Memory B cell (primary cell): Measurements from ENCODE around the gene MAST4.
A peak's percentile ranks its signal among the peaks of the same experiment; 100 is the strongest.

ENCODE experiments used
- ATAC-seq: fragments of 150-1000 bp; cut with Tn5 transposase; 2 replicates; pipeline ENCODE4 v1.10.0; 2021; ENCODE audit warnings: low read depth, mild to moderate bottlenecking, moderate library complexity
- DNase-seq, 2 donors: peaks; one replicate each; pipeline ENCODE4 v3.0.0; 2022; ENCODE audit warnings: low spot score in 2 of 2
- H3K27ac Mint-ChIP-seq: one replicate; pipeline ENCODE4 v1.8.0; 2022; ENCODE audit warnings: mild to moderate bottlenecking, moderate library complexity, mixed read lengths
- H3K27me3 Mint-ChIP-seq: one replicate; pipeline ENCODE4 v1.8.0; 2022; ENCODE audit warnings: mixed read lengths
- H3K36me3 Mint-ChIP-seq: one replicate; pipeline ENCODE4 v1.8.0; 2022; ENCODE audit warnings: mild to moderate bottlenecking, mixed read lengths
- H3K4me1 Mint-ChIP-seq: one replicate; pipeline ENCODE4 v1.8.0; 2022; ENCODE audit warnings: mixed read lengths
- H3K4me3 Mint-ChIP-seq: one replicate; pipeline ENCODE4 v1.8.0; 2022; ENCODE audit warnings: mild to moderate bottlenecking, moderate library complexity, mixed read lengths
- H3K9me3 Mint-ChIP-seq: one replicate; pipeline ENCODE4 v1.8.0; 2022; ENCODE audit warnings: mixed read lengths

MAST4 gene

GRCh38 chr5:67050635-67051034 lies 454.4 kb downstream of the MAST4 start:
- Mint-ChIP-seq H3K9me3 (no peaks in the 10 kb centered on the region), H3K27ac (no peak overlapping the region), H3K4me1 (peaks cover 9% of the 10 kb centered on the region), H3K4me3 (no peak overlapping the region), H3K36me3 (peaks cover 6% of the 10 kb centered on the region), H3K27me3 (no peaks in the 10 kb centered on the region)
- DNase-seq (no peak), ATAC-seq (no peak)

GRCh38 chr5:67051164-67051563 lies 455.0 kb downstream of the MAST4 start:
- no peak overlapping the region for H3K27ac Mint-ChIP-seq
- H3K27me3 Mint-ChIP-seq, result no peaks in the 10 kb centered on the region
- DNase-seq (no peak), ATAC-seq (peak; percentile 50)
- H3K4me1 Mint-ChIP-seq, result peaks cover 9% of the 10 kb centered on the region
- no peak overlapping the region for H3K4me3 Mint-ChIP-seq
- no peaks in the 10 kb centered on the region for H3K9me3 Mint-ChIP-seq
- H3K36me3 Mint-ChIP-seq, result peaks cover 7% of the 10 kb centered on the region

GRCh38 chr5:67052034-67052433 lies 455.8 kb downstream of the MAST4 start:
- no peak overlapping the region for H3K27ac Mint-ChIP-seq
- H3K27me3 Mint-ChIP-seq, result no peaks in the 10 kb centered on the region
- DNase-seq, result no peak
- H3K36me3 Mint-ChIP-seq, result peaks cover 7% of the 10 kb centered on the region
- H3K9me3 Mint-ChIP-seq, result no peaks in the 10 kb centered on the region
- H3K4me1 Mint-ChIP-seq, result peaks cover 9% of the 10 kb centered on the region
- no peak for ATAC-seq
- H3K4me3 Mint-ChIP-seq, result no peak overlapping the region

- no peak overlapping the region for H3K27ac Mint-ChIP-seq
- DNase-seq (no peak), ATAC-seq (no peak)
- no peaks in the 10 kb centered on the region for H3K27me3 Mint-ChIP-seq
- peaks cover 5% of the 10 kb centered on the region for H3K36me3 Mint-ChIP-seq
- peaks cover 9% of the 10 kb centered on the region for H3K4me1 Mint-ChIP-seq
- no peaks in the 10 kb centered on the region for H3K9me3 Mint-ChIP-seq
- H3K4me3 Mint-ChIP-seq, result no peak overlapping the region
These were observed 457.0 kb downstream of the MAST4 start for GRCh38 chr5:67053229-67053628.

GRCh38 chr5:67058998-67059743 lies 463.0 kb downstream of the MAST4 start:
- Mint-ChIP-seq H3K27me3 (no peaks in the 10 kb centered on the region), H3K9me3 (no peaks in the 10 kb centered on the region)
- no peak for ATAC-seq

GRCh38 chr5:67059744-67060490 lies 463.7 kb downstream of the MAST4 start:
- Mint-ChIP-seq H3K36me3 (peaks cover 13% of the 10 kb centered on the region), H3K27ac (no peak overlapping the region), H3K27me3 (no peaks in the 10 kb centered on the region), H3K9me3 (no peaks in the 10 kb centered on the region), H3K4me3 (no peak overlapping the region), H3K4me1 (peaks cover 3% of the 10 kb centered on the region)
- DNase-seq (no peak), ATAC-seq (no peak)

More at GRCh38 chr5:67058998-67059743, 463.0 kb downstream of the MAST4 start:
- DNase-seq, result no peak
- Mint-ChIP-seq H3K4me1 (peaks cover 3% of the 10 kb centered on the region), H3K4me3 (no peak overlapping the region), H3K36me3 (peaks cover 14% of the 10 kb centered on the region), H3K27ac (no peak overlapping the region)

- Mint-ChIP-seq H3K36me3 (peaks cover 9% of the 10 kb centered on the region), H3K4me3 (no peak overlapping the region), H3K9me3 (no peaks in the 10 kb centered on the region), H3K4me1 (peaks cover 3% of the 10 kb centered on the region), H3K27me3 (no peaks in the 10 kb centered on the region), H3K27ac (no peak overlapping the region)
- DNase-seq (no peak), ATAC-seq (no peak)
These were observed 465.3 kb downstream of the MAST4 start for GRCh38 chr5:67061511-67061910.

GRCh38 chr5:67063055-67063454 lies 466.9 kb downstream of the MAST4 start:
- Mint-ChIP-seq H3K9me3 (no peaks in the 10 kb centered on the region), H3K27me3 (no peaks in the 10 kb centered on the region), H3K4me3 (no peak overlapping the region), H3K36me3 (peaks cover 9% of the 10 kb centered on the region), H3K4me1 (peaks cover 3% of the 10 kb centered on the region), H3K27ac (no peak overlapping the region)
- no peak for DNase-seq
- no peak for ATAC-seq

- ATAC-seq (no peak), DNase-seq (no peak)
- no peak overlapping the region for H3K27ac Mint-ChIP-seq
- H3K9me3 Mint-ChIP-seq, result no peaks in the 10 kb centered on the region
- no peak overlapping the region for H3K4me3 Mint-ChIP-seq
- no peaks in the 10 kb centered on the region for H3K27me3 Mint-ChIP-seq
- H3K4me1 Mint-ChIP-seq, result peaks cover 3% of the 10 kb centered on the region
- peaks cover 9% of the 10 kb centered on the region for H3K36me3 Mint-ChIP-seq
These were observed 467.6 kb downstream of the MAST4 start for GRCh38 chr5:67063791-67064190.

GRCh38 chr5:67065237-67065636 lies 469.0 kb downstream of the MAST4 start:
- Mint-ChIP-seq H3K4me1 (peaks cover 5% of the 10 kb centered on the region), H3K4me3 (no peak overlapping the region), H3K36me3 (peaks cover 9% of the 10 kb centered on the region), H3K9me3 (no peaks in the 10 kb centered on the region), H3K27me3 (no peaks in the 10 kb centered on the region), H3K27ac (no peak overlapping the region)
- DNase-seq (no peak), ATAC-seq (no peak)

GRCh38 chr5:67065696-67066095 lies 469.5 kb downstream of the MAST4 start:
- H3K27me3 Mint-ChIP-seq, result no peaks in the 10 kb centered on the region
- no peak overlapping the region for H3K4me3 Mint-ChIP-seq
- peaks cover 5% of the 10 kb centered on the region for H3K4me1 Mint-ChIP-seq
- no peak overlapping the region for H3K27ac Mint-ChIP-seq
- H3K9me3 Mint-ChIP-seq, result no peaks in the 10 kb centered on the region
- ATAC-seq, result no peak
- peaks cover 8% of the 10 kb centered on the region for H3K36me3 Mint-ChIP-seq
- DNase-seq, result no peak

- Mint-ChIP-seq H3K4me1 (peaks cover 5% of the 10 kb centered on the region), H3K27me3 (no peaks in the 10 kb centered on the region), H3K36me3 (peaks cover 6% of the 10 kb centered on the region), H3K9me3 (no peaks in the 10 kb centered on the region), H3K4me3 (no peak overlapping the region), H3K27ac (no peak overlapping the region)
- ATAC-seq (no peak), DNase-seq (no peak)
These were observed 470.6 kb downstream of the MAST4 start for GRCh38 chr5:67066815-67067214.

GRCh38 chr5:67073045-67073680 lies 477.0 kb downstream of the MAST4 start:
- H3K27ac Mint-ChIP-seq, result no peak overlapping the region
- no peak overlapping the region for H3K4me3 Mint-ChIP-seq
- peaks cover 5% of the 10 kb centered on the region for H3K4me1 Mint-ChIP-seq
- no peaks in the 10 kb centered on the region for H3K27me3 Mint-ChIP-seq
- no peak for DNase-seq
- peaks cover 1% of the 10 kb centered on the region for H3K36me3 Mint-ChIP-seq
- H3K9me3 Mint-ChIP-seq, result no peaks in the 10 kb centered on the region
- no peak for ATAC-seq

- H3K36me3 Mint-ChIP-seq, result peaks cover 2% of the 10 kb centered on the region
- no peaks in the 10 kb centered on the region for H3K9me3 Mint-ChIP-seq
- DNase-seq (no peak), ATAC-seq (no peak)
- peaks cover 7% of the 10 kb centered on the region for H3K4me1 Mint-ChIP-seq
- no peak overlapping the region for H3K4me3 Mint-ChIP-seq
- no peak overlapping the region for H3K27ac Mint-ChIP-seq
- no peaks in the 10 kb centered on the region for H3K27me3 Mint-ChIP-seq
These were observed 481.1 kb downstream of the MAST4 start for GRCh38 chr5:67077296-67077695.
